Coronary artery (tissue), 2 donors: Measurements from ENCODE around the gene SPATA9.

Source experiments
- DNase-seq: peaks from one replicate; pipeline ENCODE4 v3.0.0-alpha.2; 2017; ENCODE audit warnings: low spot score
- H3K27ac ChIP-seq, 2 donors: fragments of 200-600 bp; sonication (generic); one replicate each; pipeline ENCODE4 v1.5.1; 2016 to 2019
- H3K4me3 ChIP-seq: fragments of 200-600 bp; sonication (generic); 2 replicates; pipeline ENCODE4 v1.5.1; 2016; ENCODE audit warnings: mild to moderate bottlenecking, moderate library complexity
- TF ChIP-seq, protein P1 (sequence below): fragments of 200-600 bp; sonication (generic); IDR thresholded peaks from one replicate; pipeline ENCODE4 v1.5.1; 2019; ENCODE audit warnings: antibody characterized with exemption

Gene SPATA9

DNA sequence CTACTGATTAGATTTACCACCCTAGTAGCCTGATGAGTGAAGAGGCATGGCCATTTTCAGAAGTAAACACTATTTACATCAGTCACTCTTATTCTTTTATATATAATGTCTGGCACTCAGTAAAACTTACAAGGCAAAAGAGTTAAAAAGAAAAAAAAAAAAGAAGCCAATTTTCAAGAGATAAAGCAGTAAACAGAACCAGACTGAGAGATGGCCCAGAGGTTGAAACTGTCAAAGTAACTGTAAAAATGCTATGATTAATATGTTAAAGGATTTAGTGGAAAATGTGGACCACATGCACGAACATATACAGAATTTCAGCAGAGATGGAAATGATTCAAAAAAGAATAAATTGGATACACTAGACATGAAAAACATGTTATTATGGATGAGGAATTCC is 69.3 kb downstream of the SPATA9 start:
- Histone ChIP-seq H3K27ac (no peak overlapping the region), H3K4me3 (no peak overlapping the region)
- no peak for DNase-seq
- TF ChIP-seq, protein P1, sequence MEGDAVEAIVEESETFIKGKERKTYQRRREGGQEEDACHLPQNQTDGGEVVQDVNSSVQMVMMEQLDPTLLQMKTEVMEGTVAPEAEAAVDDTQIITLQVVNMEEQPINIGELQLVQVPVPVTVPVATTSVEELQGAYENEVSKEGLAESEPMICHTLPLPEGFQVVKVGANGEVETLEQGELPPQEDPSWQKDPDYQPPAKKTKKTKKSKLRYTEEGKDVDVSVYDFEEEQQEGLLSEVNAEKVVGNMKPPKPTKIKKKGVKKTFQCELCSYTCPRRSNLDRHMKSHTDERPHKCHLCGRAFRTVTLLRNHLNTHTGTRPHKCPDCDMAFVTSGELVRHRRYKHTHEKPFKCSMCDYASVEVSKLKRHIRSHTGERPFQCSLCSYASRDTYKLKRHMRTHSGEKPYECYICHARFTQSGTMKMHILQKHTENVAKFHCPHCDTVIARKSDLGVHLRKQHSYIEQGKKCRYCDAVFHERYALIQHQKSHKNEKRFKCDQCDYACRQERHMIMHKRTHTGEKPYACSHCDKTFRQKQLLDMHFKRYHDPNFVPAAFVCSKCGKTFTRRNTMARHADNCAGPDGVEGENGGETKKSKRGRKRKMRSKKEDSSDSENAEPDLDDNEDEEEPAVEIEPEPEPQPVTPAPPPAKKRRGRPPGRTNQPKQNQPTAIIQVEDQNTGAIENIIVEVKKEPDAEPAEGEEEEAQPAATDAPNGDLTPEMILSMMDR, result no peak

DNA sequence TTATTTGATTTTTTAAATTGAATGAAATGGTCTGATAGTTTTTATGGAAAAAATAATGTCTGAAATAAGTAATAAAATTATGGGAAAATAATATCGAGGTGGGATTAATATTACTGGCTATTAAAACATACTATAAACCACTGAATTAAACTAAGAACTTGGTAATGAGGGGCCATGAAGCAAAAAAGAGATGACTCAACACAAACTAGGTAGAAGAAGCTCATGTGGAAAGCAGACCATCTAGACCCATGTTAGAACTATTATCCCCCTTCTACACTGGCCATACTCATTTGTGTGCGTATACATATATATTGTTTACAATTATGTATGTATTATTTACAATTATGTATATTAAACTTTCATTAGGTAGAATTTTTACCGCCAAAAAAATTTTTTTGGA is 71.4 kb downstream of the SPATA9 start:
- TF ChIP-seq, protein P1, result no peak
- Histone ChIP-seq H3K4me3 (no peak overlapping the region), H3K27ac (no peak overlapping the region)
- DNase-seq, result no peak

DNA sequence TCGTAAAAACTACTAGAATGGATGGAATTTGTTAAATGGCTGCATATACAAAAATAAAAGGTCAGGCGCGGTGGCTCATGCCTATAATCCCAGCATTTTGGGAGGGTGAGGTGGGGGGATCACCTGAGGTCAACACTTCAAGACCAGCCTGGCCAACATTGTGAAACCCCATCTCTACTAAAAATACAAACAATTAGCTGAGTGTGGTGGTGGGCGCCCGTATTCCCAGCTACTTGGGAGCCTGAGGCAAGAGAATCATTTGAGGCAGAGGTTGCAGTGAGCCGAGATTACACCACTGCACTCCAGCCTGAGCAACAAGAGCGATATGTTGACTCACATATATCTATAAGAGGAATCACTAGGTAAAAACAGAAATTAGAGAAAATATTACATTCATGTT is 72.2 kb downstream of the SPATA9 start:
- no peak for DNase-seq
- Histone ChIP-seq H3K4me3 (no peak overlapping the region), H3K27ac (no peak overlapping the region)
- TF ChIP-seq, protein P1, result no peak

DNA sequence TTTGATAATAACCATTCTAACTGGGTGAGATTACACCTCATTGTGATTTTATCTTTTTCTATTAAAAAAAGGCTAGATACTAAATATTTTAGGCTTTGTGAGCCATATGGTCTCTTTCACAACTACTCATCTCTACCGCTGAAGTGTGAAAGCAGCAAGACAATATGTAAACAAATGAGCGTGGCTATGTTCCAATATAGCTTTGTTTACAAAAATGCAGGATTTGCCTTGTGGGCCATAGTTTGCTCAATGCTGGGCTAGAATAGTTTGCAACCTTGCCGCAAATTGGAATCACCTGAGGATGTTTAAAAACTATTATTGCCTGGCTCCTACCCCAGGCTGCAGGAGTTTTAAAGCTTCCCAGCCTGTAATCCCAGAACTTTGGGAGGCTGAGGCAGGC is 73.1 kb downstream of the SPATA9 start:
- DNase-seq, result no peak
- no peak overlapping the region for H3K27ac ChIP-seq
- no peak overlapping the region for H3K4me3 ChIP-seq
- TF ChIP-seq, protein P1, result no peak
